Measurements from ENCODE around the gene ATP4B. TPM values are rescaled to one million over a fixed set of nuclear protein-coding genes. Genes with fewer than 3 reads are reported as not detected.

The ATP4B gene
- total and polyA plus RNA-seq, 4 donors = not detected

DNA sequence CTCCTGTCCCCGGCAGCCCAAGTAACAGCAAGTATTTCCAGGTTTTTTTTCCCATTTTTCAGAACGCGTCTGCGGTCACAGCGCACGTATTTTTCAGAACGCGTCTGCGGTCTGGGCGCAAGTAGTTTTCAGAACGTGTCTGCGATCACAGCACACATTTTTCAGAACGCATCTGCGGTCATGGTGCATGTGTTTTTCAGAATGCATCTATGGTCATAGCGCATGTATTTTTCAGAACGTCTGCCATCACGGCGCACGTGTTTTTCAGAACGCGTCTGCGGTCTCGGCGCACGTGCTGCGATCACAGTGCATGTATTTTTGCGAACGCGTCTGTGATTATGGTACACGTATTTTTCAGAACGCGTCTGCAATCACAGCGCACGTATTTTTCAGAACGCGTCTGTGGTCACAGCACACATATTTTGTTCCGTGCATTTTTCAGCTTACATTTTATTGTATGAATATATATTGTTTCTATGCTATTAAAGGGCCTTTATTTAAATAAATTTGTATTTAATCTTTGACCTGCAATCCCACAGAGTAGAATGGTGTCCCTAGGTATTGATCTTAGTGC, 19.7 kb downstream of the ATP4B start:
- no peak overlapping the region for H3K4me3 ChIP-seq
- no peaks in the 10 kb centered on the region for H3K9me3 ChIP-seq (ENCODE audit: control insufficient read depth in 4 of 4, insufficient read depth in 3 of 4, low read length in 3 of 4)
- H3K27me3 ChIP-seq (ENCODE audit: control insufficient read depth in 3 of 3, insufficient read depth in 3 of 3, low read length in 2 of 3) = no peaks in the 10 kb centered on the region
- no peak overlapping the region for H3K9ac ChIP-seq (ENCODE audit: insufficient read depth in 1 of 2, low read length in 2 of 2)
- peaks cover 21 to 58% (median 47%) of the 10 kb centered on the region in 4 donors for H3K36me3 ChIP-seq (ENCODE audit: control insufficient read depth in 4 of 4, insufficient read depth in 4 of 4, low read length in 4 of 4)
- DNase-seq (no peak), ATAC-seq (ENCODE audit: insufficient read depth, low FRiP score) (no peak)
- 98 to 99% methylated on average over 37 of the region's 37 CpGs for WGBS, 2 donors
- TF ChIP-seq, protein P1, sequence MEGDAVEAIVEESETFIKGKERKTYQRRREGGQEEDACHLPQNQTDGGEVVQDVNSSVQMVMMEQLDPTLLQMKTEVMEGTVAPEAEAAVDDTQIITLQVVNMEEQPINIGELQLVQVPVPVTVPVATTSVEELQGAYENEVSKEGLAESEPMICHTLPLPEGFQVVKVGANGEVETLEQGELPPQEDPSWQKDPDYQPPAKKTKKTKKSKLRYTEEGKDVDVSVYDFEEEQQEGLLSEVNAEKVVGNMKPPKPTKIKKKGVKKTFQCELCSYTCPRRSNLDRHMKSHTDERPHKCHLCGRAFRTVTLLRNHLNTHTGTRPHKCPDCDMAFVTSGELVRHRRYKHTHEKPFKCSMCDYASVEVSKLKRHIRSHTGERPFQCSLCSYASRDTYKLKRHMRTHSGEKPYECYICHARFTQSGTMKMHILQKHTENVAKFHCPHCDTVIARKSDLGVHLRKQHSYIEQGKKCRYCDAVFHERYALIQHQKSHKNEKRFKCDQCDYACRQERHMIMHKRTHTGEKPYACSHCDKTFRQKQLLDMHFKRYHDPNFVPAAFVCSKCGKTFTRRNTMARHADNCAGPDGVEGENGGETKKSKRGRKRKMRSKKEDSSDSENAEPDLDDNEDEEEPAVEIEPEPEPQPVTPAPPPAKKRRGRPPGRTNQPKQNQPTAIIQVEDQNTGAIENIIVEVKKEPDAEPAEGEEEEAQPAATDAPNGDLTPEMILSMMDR (IDR thresholded peaks at IDR 0.05; ENCODE audit: control extremely low read depth, extremely low read depth) = no peak
- H3K4me1 ChIP-seq (ENCODE audit: control insufficient read depth in 5 of 5, insufficient read depth in 5 of 5, low read length in 5 of 5) = no peaks in the 10 kb centered on the region
- no peak overlapping the region for H3K27ac ChIP-seq (ENCODE audit: low read depth in 1 of 2, low read length in 1 of 2)

DNA sequence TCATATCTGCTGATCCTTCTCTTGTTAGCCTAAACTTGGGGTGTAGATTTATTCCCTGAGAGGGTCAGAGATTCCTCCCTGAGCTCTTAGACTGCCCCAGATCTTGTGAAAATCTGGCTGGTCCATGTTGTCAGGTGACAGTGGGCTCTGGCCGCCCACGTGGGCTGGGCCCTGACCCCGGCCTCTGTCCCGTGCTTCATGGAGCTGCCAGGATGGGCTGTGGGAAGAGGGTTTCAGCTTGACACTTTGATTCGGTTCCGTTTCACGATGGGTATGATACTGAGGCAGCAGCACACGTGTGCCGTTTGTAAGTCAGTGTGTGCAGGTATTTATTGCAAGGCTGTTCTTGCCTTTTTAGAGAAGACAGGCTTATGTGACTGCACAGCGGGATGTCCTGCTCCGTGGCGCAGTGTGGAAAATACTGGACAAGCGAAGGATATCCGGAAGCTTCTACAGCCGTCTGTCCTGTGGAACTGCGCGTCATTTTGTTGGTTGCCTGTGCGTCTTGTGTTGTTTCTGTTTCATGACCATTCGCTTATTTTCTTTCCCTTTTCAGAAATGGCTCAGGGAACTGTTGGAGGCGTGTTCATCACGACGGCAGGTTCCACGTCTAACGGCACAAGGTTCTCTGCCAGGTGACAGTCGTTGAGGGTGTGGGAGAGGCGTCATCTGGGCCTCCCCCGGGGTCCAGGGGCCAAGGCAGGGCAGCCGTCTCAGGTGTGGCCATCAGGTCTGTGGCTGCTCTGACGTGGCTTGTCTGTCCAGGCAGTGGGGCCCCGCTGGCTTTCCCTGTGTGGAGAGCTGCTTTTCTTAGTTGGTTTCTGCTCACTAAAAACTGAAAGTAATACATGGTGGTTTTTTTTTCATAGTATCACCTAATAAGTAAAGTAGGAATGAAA, 20.5 kb downstream of the ATP4B start:
- ATAC-seq (ENCODE audit: insufficient read depth, low FRiP score) (no peak), DNase-seq (no peak)
- 94 to 96% methylated on average over 30 of the region's 30 CpGs for WGBS, 2 donors
- H3K4me3 ChIP-seq = no peak overlapping the region
- H3K36me3 ChIP-seq (ENCODE audit: control insufficient read depth in 4 of 4, insufficient read depth in 4 of 4, low read length in 4 of 4) = peaks cover 21 to 58% (median 48%) of the 10 kb centered on the region in 4 donors
- no peaks in the 10 kb centered on the region for H3K27me3 ChIP-seq (ENCODE audit: control insufficient read depth in 3 of 3, insufficient read depth in 3 of 3, low read length in 2 of 3)
- no peak overlapping the region for H3K9ac ChIP-seq (ENCODE audit: insufficient read depth in 1 of 2, low read length in 2 of 2)
- TF ChIP-seq, protein P1 (IDR thresholded peaks at IDR 0.05; ENCODE audit: control extremely low read depth, extremely low read depth) = no peak
- no peak overlapping the region for H3K27ac ChIP-seq (ENCODE audit: low read depth in 1 of 2, low read length in 1 of 2)
- H3K4me1 ChIP-seq (ENCODE audit: control insufficient read depth in 5 of 5, insufficient read depth in 5 of 5, low read length in 5 of 5) = no peaks in the 10 kb centered on the region
- no peaks in the 10 kb centered on the region for H3K9me3 ChIP-seq (ENCODE audit: control insufficient read depth in 4 of 4, insufficient read depth in 3 of 4, low read length in 3 of 4)

DNA sequence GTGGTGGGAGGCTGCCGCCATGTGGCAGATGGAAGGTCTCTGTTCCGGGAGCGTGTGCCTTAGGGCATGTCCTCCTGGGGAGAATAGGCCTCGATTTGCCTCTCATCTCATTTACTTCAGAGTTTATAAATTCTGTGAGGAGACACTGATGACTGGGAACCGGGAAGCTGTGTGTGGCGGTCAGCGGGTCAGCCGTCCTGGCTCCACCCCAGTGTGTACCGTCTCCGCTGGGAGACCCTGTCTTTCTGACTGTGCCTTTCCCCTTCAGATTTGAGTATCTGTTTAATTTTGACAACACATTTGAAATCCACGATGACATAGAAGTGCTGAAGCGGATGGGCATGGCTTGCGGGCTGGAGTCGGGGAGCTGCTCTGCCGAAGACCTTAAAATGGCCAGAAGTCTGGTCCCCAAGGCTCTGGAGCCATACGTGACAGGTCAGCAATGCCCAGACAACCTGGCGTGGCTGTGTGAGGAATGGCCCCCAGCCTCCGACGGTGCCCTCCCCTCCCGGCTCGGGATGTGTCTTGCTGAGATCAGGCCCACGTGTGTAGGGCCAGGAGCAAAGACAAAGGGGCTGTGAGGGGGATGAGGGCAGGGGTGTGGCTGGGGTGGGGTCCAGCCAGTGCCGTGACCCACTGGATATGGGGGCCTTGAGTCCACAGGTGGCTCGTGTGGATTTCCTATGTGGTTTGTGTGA, 21.6 kb downstream of the ATP4B start:
- DNase-seq (no peak), ATAC-seq (ENCODE audit: insufficient read depth, low FRiP score) (no peak)
- Histone ChIP-seq H3K27ac (ENCODE audit: low read depth in 1 of 2, low read length in 1 of 2) (no peak overlapping the region), H3K9ac (ENCODE audit: insufficient read depth in 1 of 2, low read length in 2 of 2) (no peak overlapping the region), H3K4me1 (ENCODE audit: control insufficient read depth in 5 of 5, insufficient read depth in 5 of 5, low read length in 5 of 5) (no peaks in the 10 kb centered on the region), H3K36me3 (ENCODE audit: control insufficient read depth in 4 of 4, insufficient read depth in 4 of 4, low read length in 4 of 4) (peaks cover 19 to 62% (median 46%) of the 10 kb centered on the region in 4 donors), H3K27me3 (ENCODE audit: control insufficient read depth in 3 of 3, insufficient read depth in 3 of 3, low read length in 2 of 3) (no peaks in the 10 kb centered on the region), H3K9me3 (ENCODE audit: control insufficient read depth in 4 of 4, insufficient read depth in 3 of 4, low read length in 3 of 4) (no peaks in the 10 kb centered on the region), H3K4me3 (no peak overlapping the region)
- TF ChIP-seq, protein P1 (IDR thresholded peaks at IDR 0.05; ENCODE audit: control extremely low read depth, extremely low read depth) = no peak
- 96% methylated on average over 24 of the region's 24 CpGs for WGBS, 2 donors

Measured in lung (tissue), 12 donors.